ENCODE data around the gene GAB4.

Gene GAB4

GRCh38 chr22:16912281-16912680 is 95.7 kb downstream of the GAB4 start:
- DNase-seq (ENCODE audit: low read depth), result no peak

All from activated T-cell treated with anti-CD3 and anti-CD28 coated beads for 48 hours (primary cell).